RCC 7860 (cell line): ENCODE measurements around the gene ARAP1.

Experiments
- DNase-seq: peaks from one replicate; pipeline ENCODE4 v3.0.0-alpha.2; 2015; ENCODE audit warnings: low spot score
- FAIRE-seq: peaks from 2 replicates; lab custom pipeline; 2012; peaks lifted over from hg19 to GRCh38; lab: Jason Lieb, UNC

ARAP1 gene

GRCh38 chr11:72780296-72781062 lies 28.3 kb upstream of the ARAP1 start:
- no peak for DNase-seq

GRCh38 chr11:72779495-72780128 lies 27.4 kb upstream of the ARAP1 start:
- FAIRE-seq, result no peak
- DNase-seq, result no peak

More at GRCh38 chr11:72780296-72781062, 28.3 kb upstream of the ARAP1 start:
- no peak for FAIRE-seq

- FAIRE-seq, result no peak
- no peak for DNase-seq
Observed at GRCh38 chr11:72778535-72779494, 26.6 kb upstream of the ARAP1 start.

GRCh38 chr11:72777755-72778278 lies 25.6 kb upstream of the ARAP1 start:
- FAIRE-seq, result no peak
- no peak for DNase-seq

- FAIRE-seq (no peak), DNase-seq (no peak)
Observed at GRCh38 chr11:72776844-72777754, 24.9 kb upstream of the ARAP1 start.

- DNase-seq (no peak), FAIRE-seq (no peak)
Observed at GRCh38 chr11:72776117-72776843, 24.1 kb upstream of the ARAP1 start.

GRCh38 chr11:72775288-72776110 lies 23.3 kb upstream of the ARAP1 start:
- DNase-seq (no peak), FAIRE-seq (no peak)

GRCh38 chr11:72774499-72774898 lies 22.3 kb upstream of the ARAP1 start:
- DNase-seq (no peak), FAIRE-seq (no peak)

- FAIRE-seq, result no peak
- no peak for DNase-seq
Observed at GRCh38 chr11:72773696-72774095, 21.5 kb upstream of the ARAP1 start.

GRCh38 chr11:72773291-72773690 lies 21.1 kb upstream of the ARAP1 start:
- DNase-seq (peak; percentile 62), FAIRE-seq (no peak)

- DNase-seq (no peak), FAIRE-seq (no peak)
Observed at GRCh38 chr11:72772059-72772458, 19.9 kb upstream of the ARAP1 start.

GRCh38 chr11:72771507-72771906 lies 19.3 kb upstream of the ARAP1 start:
- DNase-seq, result peak; percentile 42
- FAIRE-seq, result no peak

GRCh38 chr11:72770799-72771198 lies 18.6 kb upstream of the ARAP1 start:
- DNase-seq, result no peak
- no peak for FAIRE-seq

GRCh38 chr11:72769680-72770079 lies 17.5 kb upstream of the ARAP1 start:
- FAIRE-seq (no peak), DNase-seq (no peak)

- DNase-seq (no peak), FAIRE-seq (no peak)
Observed at GRCh38 chr11:72768581-72768980, 16.4 kb upstream of the ARAP1 start.

- FAIRE-seq (no peak), DNase-seq (no peak)
Observed at GRCh38 chr11:72767203-72768062, 15.2 kb upstream of the ARAP1 start.

- FAIRE-seq (no peak), DNase-seq (no peak)
Observed at GRCh38 chr11:72766152-72766902, 14.1 kb upstream of the ARAP1 start.
